Body of pancreas (tissue), 4 donors: ENCODE measurements around the gene CHST1. TPM values are rescaled to one million over a fixed set of nuclear protein-coding genes. Genes with fewer than 3 reads are reported as not detected.

Source experiments
- ATAC-seq: fragments of 150-250 bp; one replicate; pipeline ENCODE4 v1.9.1; 2016
- DNase-seq, 4 donors: peaks; one replicate each; pipeline ENCODE4 v3.0.0-alpha.2; 2019
- H3K27ac ChIP-seq, 4 donors: fragments of 200-600 bp; sonication (generic); 1 replicate in 3 of 4; 2 replicates in 1 of 4; pipeline versions ENCODE4 v1.5.1 to v1.6.1; 2016 to 2019; ENCODE audit warnings: mild to moderate bottlenecking in 1 of 4, mixed read lengths in 1 of 4, moderate library complexity in 1 of 4
- H3K27me3 ChIP-seq, 2 donors: fragments of 200-600 bp; sonication (generic); one replicate each; pipeline ENCODE4 v1.6.0; 2016; ENCODE audit warnings: mild to moderate bottlenecking in 1 of 2
- H3K36me3 ChIP-seq, 2 donors: fragments of 200-600 bp; sonication (generic); replicated peaks in 1 of 2; 2 replicates each; pipeline ENCODE4 v1.5.1; 2016; ENCODE audit warnings: low read depth in 2 of 2; ENCODE audit not compliant: insufficient read depth in 1 of 2
- H3K4me1 ChIP-seq: fragments of 200-600 bp; sonication (generic); one replicate; pipeline ENCODE4 v1.6.0; 2016
- H3K4me3 ChIP-seq, 2 donors: fragments of 200-600 bp; sonication (generic); 1 replicate in 1 of 2; 2 replicates in 1 of 2; pipeline ENCODE4 v1.5.1; 2016 to 2019
- H3K9me3 ChIP-seq, 3 donors: fragments of 200-600 bp; sonication (generic); 1 replicate in 2 of 3; 2 replicates in 1 of 3; pipeline ENCODE4 v1.5.1; 2016
- POLR2A ChIP-seq, 3 donors: fragments of 450-650 bp; IDR thresholded peaks; one replicate each; pipeline ENCODE4 v1.6.1; 2016; ENCODE audit warnings: antibody characterized with exemption in 3 of 3, mild to moderate bottlenecking in 2 of 3
- WGBS, 2 donors: methylation state at CpG; one replicate each; pipeline ENCODE4 v1.1.5; 2017; 5-methylcytosine and 5-hydroxymethylcytosine counted together
- intact Hi-C: fragments of 100-400 bp; cut with DNase I; formaldehyde crosslinking; loops from one replicate; pipeline ENCODE4 v1.15.1; 2023
- total RNA-seq, 2 donors: library from RNA; depleted of rRNA; stranded (reverse); fragments of >200 nt; gene quantifications; one replicate each; pipeline ENCODE4 v1.1.0, GENCODE V29; 2016
- TF ChIP-seq, protein P1 (sequence below), 7 experiments: fragments of 450-650 bp in 4 of 7; fragments of 200-600 bp in 3 of 7; sonication (generic) in 3 of 7; IDR thresholded peaks; one replicate each; pipeline ENCODE4 v1.5.1; 2016 to 2019; ENCODE audit warnings: antibody characterized with exemption in 7 of 7

Gene CHST1
- total RNA-seq, 2 donors from 2014 or later: 1.3 to 2.0 TPM

GRCh38 chr11:45655347-45655756 is 10.1 kb downstream of the CHST1 start:
- DNase-seq: peak; percentile 75 to 79 (median 76)
- peak; percentile 74 for ATAC-seq
- Histone ChIP-seq H3K9me3 (no peaks in the 10 kb centered on the region), H3K4me1 (no peaks in the 10 kb centered on the region), H3K27ac (no peak overlapping the region), H3K4me3 (no peak overlapping the region), H3K36me3 (no peaks in the 10 kb centered on the region), H3K27me3 (no peaks in the 10 kb centered on the region)
- intact Hi-C loops: loop anchor here (10.0 kb wide), 1 partner anchor 291 kb away; no protein-coding TSS in a partner anchor
- no peak for TF ChIP-seq POLR2A (IDR thresholded peaks at IDR 0.05)
- TF ChIP-seq, protein P1, sequence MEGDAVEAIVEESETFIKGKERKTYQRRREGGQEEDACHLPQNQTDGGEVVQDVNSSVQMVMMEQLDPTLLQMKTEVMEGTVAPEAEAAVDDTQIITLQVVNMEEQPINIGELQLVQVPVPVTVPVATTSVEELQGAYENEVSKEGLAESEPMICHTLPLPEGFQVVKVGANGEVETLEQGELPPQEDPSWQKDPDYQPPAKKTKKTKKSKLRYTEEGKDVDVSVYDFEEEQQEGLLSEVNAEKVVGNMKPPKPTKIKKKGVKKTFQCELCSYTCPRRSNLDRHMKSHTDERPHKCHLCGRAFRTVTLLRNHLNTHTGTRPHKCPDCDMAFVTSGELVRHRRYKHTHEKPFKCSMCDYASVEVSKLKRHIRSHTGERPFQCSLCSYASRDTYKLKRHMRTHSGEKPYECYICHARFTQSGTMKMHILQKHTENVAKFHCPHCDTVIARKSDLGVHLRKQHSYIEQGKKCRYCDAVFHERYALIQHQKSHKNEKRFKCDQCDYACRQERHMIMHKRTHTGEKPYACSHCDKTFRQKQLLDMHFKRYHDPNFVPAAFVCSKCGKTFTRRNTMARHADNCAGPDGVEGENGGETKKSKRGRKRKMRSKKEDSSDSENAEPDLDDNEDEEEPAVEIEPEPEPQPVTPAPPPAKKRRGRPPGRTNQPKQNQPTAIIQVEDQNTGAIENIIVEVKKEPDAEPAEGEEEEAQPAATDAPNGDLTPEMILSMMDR (IDR thresholded peaks at IDR 0.05): peak; percentile 79 to 95 (median 84)
- 3 to 16% methylated on average over 14 to 16 of the region's 16 CpGs for WGBS, 2 donors

- WGBS, 2 donors: 46 to 59% methylated on average over 2 of the region's 2 CpGs
- DNase-seq (no peak), ATAC-seq (no peak)
- H3K9me3 ChIP-seq: no peaks in the 10 kb centered on the region
- H3K27ac ChIP-seq: no peak overlapping the region
- no peaks in the 10 kb centered on the region for H3K4me1 ChIP-seq
- TF ChIP-seq, protein P1 (IDR thresholded peaks at IDR 0.05): no peak
- TF ChIP-seq POLR2A (IDR thresholded peaks at IDR 0.05): no peak
- no peaks in the 10 kb centered on the region for H3K36me3 ChIP-seq
- no peaks in the 10 kb centered on the region for H3K27me3 ChIP-seq
- intact Hi-C loops: loop anchor here (10.0 kb wide), 1 partner anchor 290 kb away; no protein-coding TSS in a partner anchor
- H3K4me3 ChIP-seq: no peak overlapping the region
Measured at GRCh38 chr11:45655012-45655283, 10.5 kb downstream of the CHST1 start.

DNA sequence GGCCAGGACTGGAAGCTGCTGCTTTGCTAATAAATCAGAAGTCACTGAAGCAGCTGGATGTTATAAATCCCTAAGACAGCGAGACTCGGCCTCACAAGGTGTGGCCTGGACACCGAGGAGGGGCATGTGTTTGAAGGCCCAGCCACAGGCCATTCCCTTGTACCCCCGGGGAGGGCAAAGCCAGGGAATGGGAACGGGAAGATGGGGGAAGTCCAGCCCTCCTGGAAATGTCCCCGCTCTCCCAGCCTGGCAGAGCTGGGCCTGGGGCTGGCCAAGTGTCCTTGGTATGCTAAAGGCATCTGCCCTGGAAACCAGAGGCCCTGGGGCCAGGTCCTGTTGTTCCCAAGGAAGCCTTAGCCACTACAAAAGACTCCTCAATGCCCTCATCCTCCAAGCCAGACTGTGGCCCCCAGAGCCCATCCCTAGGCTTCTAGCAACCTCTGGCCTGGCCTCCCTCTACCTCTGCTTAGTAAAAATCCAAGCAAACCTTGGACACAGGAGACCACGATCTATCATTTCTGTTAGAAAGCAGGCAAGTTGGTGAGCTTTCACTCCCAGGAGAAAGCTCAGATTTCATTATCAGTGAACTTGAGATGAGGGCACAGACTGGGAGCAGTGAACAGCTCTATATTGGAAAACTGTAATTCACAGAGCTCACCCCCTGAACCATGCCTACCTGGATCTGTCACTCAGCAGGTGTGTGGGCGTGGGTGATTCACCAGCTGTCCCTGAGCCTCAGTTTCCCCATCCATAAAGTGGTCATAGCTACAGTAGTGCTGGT is 11.0 kb downstream of the CHST1 start:
- Histone ChIP-seq H3K27me3 (no peaks in the 10 kb centered on the region), H3K4me3 (no peak overlapping the region), H3K4me1 (no peaks in the 10 kb centered on the region), H3K27ac (no peak overlapping the region), H3K9me3 (no peaks in the 10 kb centered on the region), H3K36me3 (no peaks in the 10 kb centered on the region)
- intact Hi-C loops: loop anchor here (10.0 kb wide), 1 partner anchor 290 kb away; no protein-coding TSS in a partner anchor
- WGBS, 2 donors: 45 to 75% methylated on average over 5 to 8 of the region's 8 CpGs
- ATAC-seq (no peak), DNase-seq (no peak)
- TF ChIP-seq POLR2A (IDR thresholded peaks at IDR 0.05): no peak
- TF ChIP-seq, protein P1 (IDR thresholded peaks at IDR 0.05): no peak

- Histone ChIP-seq H3K36me3 (no peaks in the 10 kb centered on the region), H3K27me3 (no peaks in the 10 kb centered on the region), H3K4me1 (no peaks in the 10 kb centered on the region), H3K4me3 (no peak overlapping the region), H3K9me3 (no peaks in the 10 kb centered on the region), H3K27ac (no peak overlapping the region)
- no peak for TF ChIP-seq POLR2A (IDR thresholded peaks at IDR 0.05)
- TF ChIP-seq, protein P1 (IDR thresholded peaks at IDR 0.05): no peak
- ATAC-seq (no peak), DNase-seq (no peak)
- intact Hi-C loops: loop anchor here (10.0 kb wide), 1 partner anchor 288 kb away; no protein-coding TSS in a partner anchor
- WGBS, 2 donors: 46 to 47% methylated on average over 3 of the region's 3 CpGs
Measured at GRCh38 chr11:45653277-45653676, 12.1 kb downstream of the CHST1 start.

DNA sequence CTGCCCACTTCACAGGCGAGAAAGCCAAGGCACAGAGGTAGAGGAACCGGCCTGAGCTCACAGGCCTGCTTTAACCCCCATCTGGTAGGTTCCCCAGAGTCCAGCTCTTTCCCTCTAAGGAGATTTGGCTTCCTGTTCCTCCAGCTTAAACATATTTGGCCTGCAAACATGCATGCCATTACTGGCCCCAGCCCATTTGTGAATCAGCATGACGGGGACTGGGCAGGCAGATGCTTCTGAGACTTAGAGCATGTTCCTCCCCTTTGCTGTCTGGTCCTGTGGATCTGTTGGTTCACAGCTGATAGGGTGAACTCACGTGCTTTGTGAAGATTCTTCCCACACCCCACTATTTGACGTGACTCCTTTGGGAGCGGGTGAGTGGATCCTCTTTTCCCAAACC is 12.6 kb downstream of the CHST1 start:
- Histone ChIP-seq H3K4me1 (no peaks in the 10 kb centered on the region), H3K9me3 (no peaks in the 10 kb centered on the region), H3K27me3 (no peaks in the 10 kb centered on the region), H3K27ac (no peak overlapping the region), H3K4me3 (no peak overlapping the region), H3K36me3 (no peaks in the 10 kb centered on the region)
- intact Hi-C loops: loop anchor here (10.0 kb wide), 1 partner anchor 288 kb away; no protein-coding TSS in a partner anchor
- no peak for DNase-seq
- 70 to 81% methylated on average over 6 of the region's 6 CpGs for WGBS, 2 donors
- no peak for ATAC-seq
- TF ChIP-seq, protein P1 (IDR thresholded peaks at IDR 0.05): no peak
- no peak for TF ChIP-seq POLR2A (IDR thresholded peaks at IDR 0.05)
